NCI-H226 (cell line): Measurements from ENCODE around the gene ZNF746.

Experiments
- DNase-seq: peaks from one replicate; pipeline ENCODE4 v3.0.0-alpha.2; 2015

Gene ZNF746

GRCh38 chr7:149489391-149490024, 8.1 kb downstream of the ZNF746 start:
- DNase-seq: no peak

- no peak for DNase-seq
Observed at GRCh38 chr7:149479568-149479967, 18.0 kb downstream of the ZNF746 start.

- no peak for DNase-seq
Observed at GRCh38 chr7:149478754-149479153, 18.9 kb downstream of the ZNF746 start.

GRCh38 chr7:149477494-149478443, 19.8 kb downstream of the ZNF746 start:
- DNase-seq: no peak

- DNase-seq: no peak
Observed at GRCh38 chr7:149476791-149477190, 20.8 kb downstream of the ZNF746 start.

GRCh38 chr7:149475121-149476045, 22.2 kb downstream of the ZNF746 start:
- DNase-seq: no peak

GRCh38 chr7:149474309-149475120, 23.1 kb downstream of the ZNF746 start:
- no peak for DNase-seq

- no peak for DNase-seq
Observed at GRCh38 chr7:149473251-149473650, 24.4 kb downstream of the ZNF746 start.

GRCh38 chr7:149471289-149471953, 26.2 kb downstream of the ZNF746 start:
- DNase-seq: no peak

- no peak for DNase-seq
Observed at GRCh38 chr7:149469806-149470205, 27.8 kb downstream of the ZNF746 start.

- no peak for DNase-seq
Observed at GRCh38 chr7:149468208-149468607, 29.4 kb downstream of the ZNF746 start.

- no peak for DNase-seq
Observed at GRCh38 chr7:149467321-149467859, 30.2 kb downstream of the ZNF746 start.

GRCh38 chr7:149466364-149466763, 31.2 kb downstream of the ZNF746 start:
- DNase-seq: no peak

- DNase-seq: no peak
Observed at GRCh38 chr7:149463500-149464161, 34.0 kb downstream of the ZNF746 start.

- DNase-seq: no peak
Observed at GRCh38 chr7:149462101-149462520, 35.5 kb downstream of the ZNF746 start.

- DNase-seq: peak; percentile 84
Observed at GRCh38 chr7:149460493-149461277, 36.9 kb downstream of the ZNF746 start, which contains the start of gene ZNF777. Gene ZNF777, minus strand, starts transcription at chr7:149461062. Its CDS starts 5,040 bp downstream, at chr7:149456022.

GRCh38 chr7:149459540-149460452, 37.8 kb downstream of the ZNF746 start:
- no peak for DNase-seq

GRCh38 chr7:149459201-149459539, 38.4 kb downstream of the ZNF746 start:
- no peak for DNase-seq

GRCh38 chr7:149458235-149458634, 39.4 kb downstream of the ZNF746 start:
- DNase-seq: no peak
